ENCODE results near the gene SNX6.
"Not testable (repeated sequence)": the region's sequence is repeated elsewhere in the genome, so short reads cannot be mapped to it uniquely, and the experiment has no call there.

SNX6 gene

DNA sequence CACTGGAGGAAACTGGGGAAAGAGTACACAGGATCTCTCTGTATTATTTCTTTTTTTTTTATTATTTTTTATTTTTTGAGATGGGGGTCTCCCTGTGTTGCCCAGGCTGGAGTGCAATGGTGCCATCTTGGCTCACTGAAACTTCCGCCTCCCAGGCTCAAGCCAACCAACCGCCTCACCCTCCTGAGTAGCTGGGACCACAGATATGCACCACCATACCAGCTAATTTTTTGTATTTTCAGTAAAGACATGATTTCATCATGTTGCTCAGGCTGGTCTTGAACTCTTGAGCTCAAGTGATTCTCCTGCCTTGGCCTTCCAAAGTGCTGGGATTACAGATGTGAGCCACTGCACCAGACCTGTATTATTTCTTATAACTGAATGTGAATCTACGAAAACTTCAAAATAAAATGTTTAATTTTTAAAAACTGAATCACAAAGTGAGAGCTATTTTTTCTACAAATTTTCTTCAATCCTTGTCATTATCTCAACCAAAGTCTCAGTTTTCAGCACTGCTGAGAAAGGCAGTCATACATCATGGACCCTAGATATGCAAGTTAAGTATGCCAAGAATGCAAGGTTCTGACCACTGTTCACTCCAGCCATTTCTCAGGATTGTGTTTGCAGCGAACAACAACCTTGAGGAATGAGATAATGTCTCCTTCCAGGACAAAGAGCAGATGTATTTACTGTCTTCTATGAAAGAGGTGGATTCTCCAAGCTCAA, 92.8 kb downstream of the SNX6 start:
- in situ Hi-C loops (cut with HindIII; ENCODE audit: low sequenced_read_pairs), result loop anchor here (5.0 kb wide), 1 partner anchor 70 kb away; no protein-coding TSS in a partner anchor

DNA sequence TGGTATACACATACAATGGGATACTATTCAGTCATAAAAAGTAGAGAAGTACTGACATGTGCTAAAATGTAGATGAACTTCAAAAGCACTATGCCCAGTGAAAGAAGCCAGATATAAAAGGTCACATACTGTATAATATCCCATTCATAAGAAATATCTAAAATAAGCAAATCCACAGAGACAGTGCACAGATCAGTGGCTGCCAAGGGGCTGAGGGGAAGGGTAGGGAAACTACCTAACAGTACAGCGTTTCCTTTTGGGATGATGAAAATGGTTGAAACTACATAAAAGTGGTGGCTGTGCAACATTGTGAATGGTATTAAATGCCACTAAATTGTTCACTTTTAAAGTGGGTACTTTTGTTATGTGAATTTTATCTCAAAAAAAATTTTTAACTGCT, 102.4 kb downstream of the SNX6 start:
- in situ Hi-C loops (cut with HindIII; ENCODE audit: low sequenced_read_pairs), result no loop called here

DNA sequence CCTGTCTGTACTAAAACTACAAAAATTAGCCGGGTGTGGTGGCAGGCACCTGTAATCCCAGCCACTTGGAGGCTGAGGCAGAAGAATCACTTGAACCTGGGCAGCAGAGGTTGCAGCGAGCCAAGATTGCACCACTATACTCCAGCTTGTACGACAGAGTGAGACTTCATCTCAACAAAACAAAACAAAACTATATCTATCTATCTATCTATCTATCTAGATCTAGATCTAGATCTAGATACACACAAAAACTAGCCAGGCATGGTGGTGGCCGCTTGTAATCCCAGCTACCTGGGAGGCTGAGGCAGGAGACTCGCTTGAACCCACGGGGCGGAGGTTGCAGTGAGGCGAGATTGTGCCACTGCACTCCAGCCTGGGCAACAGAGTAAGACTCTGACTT, 105.7 kb downstream of the SNX6 start:
- in situ Hi-C loops (cut with HindIII; ENCODE audit: low sequenced_read_pairs), result not testable (repeated sequence)

DNA sequence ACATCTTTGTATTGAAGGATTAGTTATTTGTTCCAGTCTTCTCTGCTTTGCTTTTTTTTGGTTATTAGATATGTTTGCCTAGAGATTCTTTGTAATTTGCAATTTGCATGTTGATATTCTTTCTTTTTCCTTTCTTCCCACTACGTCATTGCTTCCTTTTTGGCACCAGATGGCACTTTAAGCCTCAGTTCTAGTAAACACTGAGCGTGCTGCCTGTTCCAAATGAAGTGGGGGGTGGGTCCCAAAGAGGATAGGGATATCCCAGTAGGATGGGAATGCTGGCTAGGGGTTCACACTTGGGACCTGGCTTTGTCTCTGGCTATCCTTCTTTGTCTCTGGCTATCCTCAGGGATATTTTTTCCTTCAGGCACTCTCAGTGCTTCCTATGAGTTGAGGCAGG, 107.5 kb downstream of the SNX6 start:
- in situ Hi-C loops (cut with HindIII; ENCODE audit: low sequenced_read_pairs), result no loop called here

DNA sequence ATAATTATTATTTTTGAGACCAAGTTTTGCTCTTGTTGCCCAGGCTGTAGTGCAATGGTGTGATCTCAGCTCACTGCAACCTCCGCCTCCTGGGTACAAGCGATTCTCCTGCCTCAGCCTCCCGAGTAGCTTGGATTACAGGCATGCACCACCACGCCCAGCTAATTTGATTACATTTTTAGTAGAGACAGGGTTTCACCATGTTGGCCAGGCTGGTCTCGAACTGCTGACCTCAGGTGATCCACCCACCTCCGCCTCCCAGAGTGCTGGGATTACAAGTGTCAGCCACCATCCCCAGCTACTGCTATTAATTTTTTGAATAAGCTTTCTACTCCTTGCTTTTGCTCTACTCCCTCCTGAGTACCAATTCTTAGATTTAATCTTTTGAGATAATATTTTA, 108.9 kb downstream of the SNX6 start:
- in situ Hi-C loops (cut with HindIII; ENCODE audit: low sequenced_read_pairs), result not testable (repeated sequence)

DNA sequence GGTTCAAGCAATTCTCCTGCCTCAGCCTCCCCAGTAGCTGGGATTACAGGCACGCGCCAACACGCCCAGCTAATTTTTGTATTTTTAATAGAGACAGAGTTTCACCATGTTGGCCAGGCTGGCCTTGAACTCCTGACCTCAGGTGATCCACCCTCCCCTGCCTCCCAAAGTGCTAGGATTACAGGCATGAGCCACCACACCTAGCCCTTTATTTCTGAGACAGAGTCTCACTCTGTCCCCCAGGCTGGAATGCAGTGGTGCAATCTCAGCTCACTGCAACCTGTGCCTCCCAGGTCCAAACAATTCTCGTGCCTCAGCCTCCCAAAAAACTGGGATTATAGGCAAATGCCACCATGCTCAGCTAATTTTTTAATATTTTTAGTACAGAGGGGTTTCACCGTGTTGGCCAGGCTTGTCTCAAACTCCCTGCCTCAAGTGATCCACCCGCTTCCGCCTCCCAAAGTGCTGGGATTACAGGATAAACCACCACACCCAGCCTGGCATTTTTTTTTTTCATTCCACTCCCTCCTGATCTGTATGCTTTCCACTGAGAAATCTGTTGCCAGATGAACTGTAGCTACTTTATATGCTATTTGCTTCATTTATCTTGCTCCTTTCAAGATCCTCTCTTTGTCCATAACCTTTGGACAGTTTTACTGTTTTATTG, 109.5 kb downstream of the SNX6 start:
- in situ Hi-C loops (cut with HindIII; ENCODE audit: low sequenced_read_pairs), result not testable (repeated sequence)

All from endothelial cell of hepatic sinusoid (primary cell).